ENCODE data around the gene FTH1.
"Not testable (repeated sequence)": the region's sequence is repeated elsewhere in the genome, so short reads cannot be mapped to it uniquely, and the experiment has no call there.

Gene FTH1

GRCh38 chr11:62012451-62012831 is 45.0 kb upstream of the FTH1 start:
- ATAC-seq (ENCODE audit: low read depth): peak; percentile 64
- no peak for TF ChIP-seq CTCF (IDR thresholded peaks at IDR 0.05; ENCODE audit: poor library complexity, severe bottlenecking)
- H3K27me3 ChIP-seq (ENCODE audit: insufficient read depth, poor library complexity, severe bottlenecking): no peaks in the 10 kb centered on the region
- DNase-seq (ENCODE audit: low spot score): no peak
- no peaks in the 10 kb centered on the region for H3K9me3 ChIP-seq (ENCODE audit: severe bottlenecking)
- no peaks in the 10 kb centered on the region for H3K36me3 ChIP-seq (ENCODE audit: low read depth)
- peaks cover 13% of the 10 kb centered on the region for H3K4me1 ChIP-seq (ENCODE audit: insufficient read depth, poor library complexity, severe bottlenecking)
- no peak overlapping the region for H3K4me3 ChIP-seq (ENCODE audit: severe bottlenecking)
- H3K27ac ChIP-seq (ENCODE audit: poor library complexity, severe bottlenecking): no peak overlapping the region

GRCh38 chr11:62011881-62012280 is 44.4 kb upstream of the FTH1 start:
- no peak for ATAC-seq (ENCODE audit: low read depth)
- no peak for TF ChIP-seq CTCF (IDR thresholded peaks at IDR 0.05; ENCODE audit: poor library complexity, severe bottlenecking)
- no peak for DNase-seq (ENCODE audit: low spot score)
- Histone ChIP-seq H3K4me1 (ENCODE audit: insufficient read depth, poor library complexity, severe bottlenecking) (peaks cover 13% of the 10 kb centered on the region), H3K9me3 (ENCODE audit: severe bottlenecking) (no peaks in the 10 kb centered on the region), H3K27ac (ENCODE audit: poor library complexity, severe bottlenecking) (no peak overlapping the region), H3K36me3 (ENCODE audit: low read depth) (no peaks in the 10 kb centered on the region), H3K27me3 (ENCODE audit: insufficient read depth, poor library complexity, severe bottlenecking) (no peaks in the 10 kb centered on the region), H3K4me3 (ENCODE audit: severe bottlenecking) (no peak overlapping the region)

- Histone ChIP-seq H3K4me3 (ENCODE audit: severe bottlenecking) (no peak overlapping the region), H3K4me1 (ENCODE audit: insufficient read depth, poor library complexity, severe bottlenecking) (peaks cover 13% of the 10 kb centered on the region), H3K27me3 (ENCODE audit: insufficient read depth, poor library complexity, severe bottlenecking) (no peaks in the 10 kb centered on the region), H3K9me3 (ENCODE audit: severe bottlenecking) (no peaks in the 10 kb centered on the region), H3K27ac (ENCODE audit: poor library complexity, severe bottlenecking) (no peak overlapping the region), H3K36me3 (ENCODE audit: low read depth) (no peaks in the 10 kb centered on the region)
- ATAC-seq (ENCODE audit: low read depth): no peak
- no peak for TF ChIP-seq CTCF (IDR thresholded peaks at IDR 0.05; ENCODE audit: poor library complexity, severe bottlenecking)
- DNase-seq (ENCODE audit: low spot score): no peak
Observed at GRCh38 chr11:62010935-62011528, 43.6 kb upstream of the FTH1 start.

DNA sequence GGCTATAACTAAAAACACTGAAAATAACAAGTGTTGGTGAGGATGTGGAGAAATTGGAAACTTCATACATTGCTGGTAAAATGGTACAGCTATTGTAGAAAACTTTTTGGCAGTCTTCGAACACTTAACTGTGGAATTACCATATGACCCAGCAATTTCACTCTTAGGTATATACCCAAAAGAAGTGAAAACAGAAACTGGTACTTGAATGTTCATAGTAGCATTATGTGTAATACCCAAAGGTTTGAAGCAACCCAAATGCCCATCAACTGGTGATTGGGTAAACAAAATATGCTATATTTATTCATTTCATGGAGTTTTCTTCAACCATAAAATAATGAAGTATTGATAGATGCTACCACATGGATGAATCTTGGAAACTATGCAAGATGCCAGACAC is 40.8 kb upstream of the FTH1 start:
- ATAC-seq (ENCODE audit: low read depth) (no peak), DNase-seq (ENCODE audit: low spot score) (no peak)
- Histone ChIP-seq H3K9me3 (ENCODE audit: severe bottlenecking) (no peaks in the 10 kb centered on the region), H3K4me3 (ENCODE audit: severe bottlenecking) (no peak overlapping the region), H3K27ac (ENCODE audit: poor library complexity, severe bottlenecking) (no peak overlapping the region), H3K27me3 (ENCODE audit: insufficient read depth, poor library complexity, severe bottlenecking) (no peaks in the 10 kb centered on the region), H3K36me3 (ENCODE audit: low read depth) (no peaks in the 10 kb centered on the region), H3K4me1 (ENCODE audit: insufficient read depth, poor library complexity, severe bottlenecking) (peaks cover 6% of the 10 kb centered on the region)
- TF ChIP-seq CTCF (IDR thresholded peaks at IDR 0.05; ENCODE audit: poor library complexity, severe bottlenecking): no peak

- no peak overlapping the region for H3K4me3 ChIP-seq (ENCODE audit: severe bottlenecking)
- DNase-seq (ENCODE audit: low spot score): no peak
- no peaks in the 10 kb centered on the region for H3K36me3 ChIP-seq (ENCODE audit: low read depth)
- H3K27ac ChIP-seq (ENCODE audit: poor library complexity, severe bottlenecking): no peak overlapping the region
- H3K27me3 ChIP-seq (ENCODE audit: insufficient read depth, poor library complexity, severe bottlenecking): no peaks in the 10 kb centered on the region
- no peak; the same call in 2 of the 3 replicates for ATAC-seq (ENCODE audit: low read depth)
- H3K9me3 ChIP-seq (ENCODE audit: severe bottlenecking): peaks cover 6% of the 10 kb centered on the region
- TF ChIP-seq CTCF (IDR thresholded peaks at IDR 0.05; ENCODE audit: poor library complexity, severe bottlenecking): no peak
- no peaks in the 10 kb centered on the region for H3K4me1 ChIP-seq (ENCODE audit: insufficient read depth, poor library complexity, severe bottlenecking)
Observed at GRCh38 chr11:62004473-62004872, 37.0 kb upstream of the FTH1 start.

DNA sequence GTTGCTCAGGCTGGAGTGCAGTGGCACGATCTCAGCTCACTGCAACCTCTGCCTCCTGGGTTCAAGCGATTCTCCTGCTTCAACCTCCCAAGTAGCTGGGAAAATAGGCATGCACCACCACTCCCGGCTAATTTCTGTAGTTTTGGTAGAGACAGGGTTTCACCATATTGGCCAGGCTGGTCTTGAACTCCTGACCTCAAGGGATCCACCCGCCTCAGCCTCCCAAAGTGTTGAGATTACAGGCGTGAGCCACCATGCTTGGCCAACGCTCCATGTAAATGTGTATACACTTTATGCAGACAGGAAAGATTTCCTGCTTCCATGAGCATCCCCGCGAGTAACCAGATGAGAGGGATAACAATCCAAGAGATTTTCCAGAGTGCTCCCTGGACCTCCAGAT is 34.8 kb upstream of the FTH1 start:
- H3K4me1 ChIP-seq (ENCODE audit: insufficient read depth, poor library complexity, severe bottlenecking); H3K27ac ChIP-seq (ENCODE audit: poor library complexity, severe bottlenecking); H3K36me3 ChIP-seq (ENCODE audit: low read depth); H3K4me3 ChIP-seq (ENCODE audit: severe bottlenecking); ATAC-seq (ENCODE audit: low read depth); H3K9me3 ChIP-seq (ENCODE audit: severe bottlenecking); DNase-seq (ENCODE audit: low spot score); H3K27me3 ChIP-seq (ENCODE audit: insufficient read depth, poor library complexity, severe bottlenecking): not testable (repeated sequence)
